Measurements from ENCODE around the gene PRDX3.

Gene PRDX3

GRCh38 chr10:119132521-119133345 lies 45.9 kb downstream of the PRDX3 start:
- TF ChIP-seq CTCF (conservative IDR thresholded peaks at IDR 0.05), result no peak
- H3K27ac ChIP-seq, result no peak overlapping the region

GRCh38 chr10:119131512-119132240 lies 46.9 kb downstream of the PRDX3 start:
- no peak overlapping the region for H3K27ac ChIP-seq
- no peak for TF ChIP-seq CTCF (conservative IDR thresholded peaks at IDR 0.05)

GRCh38 chr10:119129721-119130120 lies 48.9 kb downstream of the PRDX3 start:
- TF ChIP-seq CTCF (conservative IDR thresholded peaks at IDR 0.05), result no peak
- H3K27ac ChIP-seq, result no peak overlapping the region

GRCh38 chr10:119125942-119126341 lies 52.7 kb downstream of the PRDX3 start:
- no peak for TF ChIP-seq CTCF (conservative IDR thresholded peaks at IDR 0.05)
- no peak overlapping the region for H3K27ac ChIP-seq

- no peak for TF ChIP-seq CTCF (conservative IDR thresholded peaks at IDR 0.05)
- no peak overlapping the region for H3K27ac ChIP-seq
Observed at GRCh38 chr10:119120875-119121274, 57.7 kb downstream of the PRDX3 start.

- no peak for TF ChIP-seq CTCF (conservative IDR thresholded peaks at IDR 0.05)
- H3K27ac ChIP-seq, result no peak overlapping the region
Observed at GRCh38 chr10:119120413-119120867, 58.2 kb downstream of the PRDX3 start.

- H3K27ac ChIP-seq, result no peak overlapping the region
- TF ChIP-seq CTCF (conservative IDR thresholded peaks at IDR 0.05), result no peak
Observed at GRCh38 chr10:119119400-119119799, 59.2 kb downstream of the PRDX3 start.

Data from VCaP (cell line).